ENCODE measurements around the gene EDIL3. TPM values are rescaled to one million over a fixed set of nuclear protein-coding genes. Genes with fewer than 3 reads are reported as not detected.

The EDIL3 gene
- total RNA-seq, 4 donors from 2014 or later = 0.20 to 1.5 (median 0.75) TPM

DNA sequence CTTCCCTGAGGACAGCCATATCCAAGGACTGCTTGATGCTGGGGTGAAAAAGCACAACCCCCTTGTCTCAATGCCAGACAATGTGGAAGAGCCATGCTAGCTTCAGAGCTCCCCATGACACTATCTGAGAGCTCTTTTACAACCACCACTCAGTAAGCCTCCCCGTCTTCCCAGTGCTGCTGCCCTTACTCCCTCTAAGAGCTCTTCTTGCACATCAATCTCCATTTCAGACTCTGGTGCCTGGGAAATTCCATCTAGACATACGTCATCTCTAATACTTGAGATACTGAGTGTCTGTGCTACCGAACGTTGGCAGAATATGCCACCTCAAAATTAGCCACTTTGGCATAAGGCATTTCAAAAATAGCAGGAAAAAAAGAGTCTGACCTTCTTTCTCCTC is 94.5 kb downstream of the EDIL3 start:
- TF ChIP-seq POLR2A (IDR thresholded peaks at IDR 0.05) = no peak
- no peak for TF ChIP-seq CTCF (IDR thresholded peaks at IDR 0.05 in 4 of 5, conservative IDR thresholded peaks at IDR 0.05 in 1 of 5)
- DNase-seq (no peak), ATAC-seq (no peak)
- H3K27me3 ChIP-seq = no peaks in the 10 kb centered on the region
- H3K4me3 ChIP-seq = no peak overlapping the region
- H3K4me1 ChIP-seq = no peaks in the 10 kb centered on the region
- no peaks in the 10 kb centered on the region for H3K36me3 ChIP-seq
- in situ Hi-C loops (cut with MboI; ENCODE audit: low sequenced_read_pairs in 4 of 4) (no loop called here), intact Hi-C loops (cut with DNase I; ENCODE audit: low total_unique reads) (no loop called here)
- no peak overlapping the region for H3K27ac ChIP-seq
- no peaks in the 10 kb centered on the region for H3K9me3 ChIP-seq

- no peaks in the 10 kb centered on the region for H3K36me3 ChIP-seq
- no peak for TF ChIP-seq POLR2A (IDR thresholded peaks at IDR 0.05)
- no peak for TF ChIP-seq CTCF (IDR thresholded peaks at IDR 0.05 in 4 of 5, conservative IDR thresholded peaks at IDR 0.05 in 1 of 5)
- H3K9me3 ChIP-seq = no peaks in the 10 kb centered on the region
- no peaks in the 10 kb centered on the region for H3K27me3 ChIP-seq
- H3K4me1 ChIP-seq = no peaks in the 10 kb centered on the region
- intact Hi-C loops (cut with DNase I; ENCODE audit: low total_unique reads) = no loop called here
- ATAC-seq (no peak), DNase-seq (no peak)
- no peak overlapping the region for H3K27ac ChIP-seq
- no peak overlapping the region for H3K4me3 ChIP-seq
- in situ Hi-C loops (cut with MboI; ENCODE audit: low sequenced_read_pairs in 4 of 4) = no loop called here
These were observed 96.7 kb downstream of the EDIL3 start for GRCh38 chr5:84287951-84288350.

- H3K27ac ChIP-seq = no peak overlapping the region
- intact Hi-C loops (cut with DNase I; ENCODE audit: low total_unique reads) (no loop called here), in situ Hi-C loops (cut with MboI; ENCODE audit: low sequenced_read_pairs in 4 of 4) (no loop called here)
- DNase-seq (no peak), ATAC-seq (no peak)
- no peaks in the 10 kb centered on the region for H3K4me1 ChIP-seq
- H3K9me3 ChIP-seq = no peaks in the 10 kb centered on the region
- H3K36me3 ChIP-seq = no peaks in the 10 kb centered on the region
- H3K4me3 ChIP-seq = no peak overlapping the region
- H3K27me3 ChIP-seq = no peaks in the 10 kb centered on the region
- TF ChIP-seq CTCF (IDR thresholded peaks at IDR 0.05 in 4 of 5, conservative IDR thresholded peaks at IDR 0.05 in 1 of 5) (no peak), POLR2A (IDR thresholded peaks at IDR 0.05) (no peak)
These were observed 98.0 kb downstream of the EDIL3 start for GRCh38 chr5:84286662-84287061.

GRCh38 chr5:84285641-84286637 is 98.7 kb downstream of the EDIL3 start:
- DNase-seq (no peak), ATAC-seq (no peak)
- no peaks in the 10 kb centered on the region for H3K4me1 ChIP-seq
- no peaks in the 10 kb centered on the region for H3K9me3 ChIP-seq
- no peak for TF ChIP-seq CTCF (IDR thresholded peaks at IDR 0.05 in 4 of 5, conservative IDR thresholded peaks at IDR 0.05 in 1 of 5)
- TF ChIP-seq POLR2A (IDR thresholded peaks at IDR 0.05) = no peak
- intact Hi-C loops (cut with DNase I; ENCODE audit: low total_unique reads) = no loop called here
- no peaks in the 10 kb centered on the region for H3K36me3 ChIP-seq
- no peak overlapping the region for H3K4me3 ChIP-seq
- no peak overlapping the region for H3K27ac ChIP-seq
- no peaks in the 10 kb centered on the region for H3K27me3 ChIP-seq
- in situ Hi-C loops (cut with MboI; ENCODE audit: low sequenced_read_pairs in 4 of 4) = no loop called here
